H1 (cell line): ENCODE measurements around the gene TRAIP. TPM values are rescaled to one million over a fixed set of nuclear protein-coding genes. Genes with fewer than 3 reads are reported as not detected.

Source experiments
- CTCF ChIA-PET: fragments of 300-600 bp; sonication (Branson Sonifier 250); formaldehyde crosslinking; loops from one replicate; lab custom pipeline; 2021; ENCODE audit not compliant: partially characterized antibody; lab: Charles Lee
- POLR2A ChIA-PET: fragments of 300-600 bp; sonication (Branson Sonifier 250); formaldehyde crosslinking; loops from one replicate; lab custom pipeline; 2021; ENCODE audit warnings: inconsistent platforms; ENCODE audit not compliant: partially characterized antibody; lab: Charles Lee
- DNase-seq, 2 experiments: peaks; one replicate each; pipeline versions ENCODE4 v3.0.0 to v3.0.0-alpha.2; 2010 to 2022; ENCODE audit warnings: low spot score in 2 of 2, low read depth in 1 of 2, mixed read lengths in 1 of 2
- FAIRE-seq: peaks from 2 replicates; lab custom pipeline; 2011; peaks lifted over from hg19 to GRCh38; lab: Jason Lieb, UNC
- H2AFZ ChIP-seq: 2 replicates; pipeline ENCODE4 v1.8.1; 2012; ENCODE audit warnings: low read length, inconsistent platforms
- H2AK5ac ChIP-seq: 2 replicates; pipeline ENCODE4 v1.6.1; 2013; ENCODE audit warnings: low read depth, low read length
- H2BK120ac ChIP-seq: replicated peaks from 2 replicates; pipeline ENCODE3; 2013; ENCODE audit warnings: low read depth, low read length, inconsistent platforms
- H2BK12ac ChIP-seq: 2 replicates; pipeline ENCODE4 v1.6.1; 2013; ENCODE audit warnings: low read depth, low read length
- H2BK15ac ChIP-seq: 2 replicates; pipeline ENCODE4 v1.6.1; 2013; ENCODE audit warnings: low read length
- H2BK20ac ChIP-seq: 2 replicates; pipeline ENCODE4 v1.6.1; 2013; ENCODE audit warnings: low read length
- H2BK5ac ChIP-seq: 2 replicates; pipeline ENCODE4 v1.6.1; 2013; ENCODE audit warnings: low read depth, low read length
- H3K14ac ChIP-seq: 2 replicates; pipeline ENCODE4 v1.6.1; 2013; ENCODE audit warnings: inconsistent platforms; ENCODE audit not compliant: insufficient read length
- H3K18ac ChIP-seq: 2 replicates; pipeline ENCODE4 v1.6.1; 2013; ENCODE audit warnings: low read length; ENCODE audit errors: extremely low read depth
- H3K23ac ChIP-seq: 2 replicates; pipeline ENCODE4 v1.6.1; 2013; ENCODE audit warnings: inconsistent platforms; ENCODE audit not compliant: insufficient read length
- H3K23me2 ChIP-seq: 2 replicates; pipeline ENCODE4 v1.6.1; 2013; ENCODE audit warnings: low read depth, low read length
- H3K27ac ChIP-seq: 2 replicates; pipeline ENCODE4 v1.6.1; 2011; ENCODE audit warnings: low read depth, low read length, inconsistent platforms
- H3K27me3 ChIP-seq, 4 experiments: replicated peaks in 1 of 4; 1 replicate in 1 of 4; 2 replicates in 3 of 4; pipeline versions ENCODE4 v1.6.1 to v1.8.1; 2011 to 2013; ENCODE audit warnings: low read length in 3 of 4, mild to moderate bottlenecking in 3 of 4, inconsistent platforms in 2 of 4, mixed read lengths in 2 of 4, moderate library complexity in 1 of 4; ENCODE audit not compliant: control insufficient read depth in 3 of 4, insufficient read depth in 3 of 4; ENCODE audit errors: extremely low read depth in 1 of 4
- H3K36me3 ChIP-seq, 4 experiments: 2 replicates each; pipeline versions ENCODE4 v1.6.1 to v1.8.1; 2011 to 2013; ENCODE audit warnings: mild to moderate bottlenecking in 4 of 4, low read length in 3 of 4, moderate library complexity in 2 of 4, control low read depth in 1 of 4, inconsistent platforms in 1 of 4; ENCODE audit not compliant: insufficient read depth in 4 of 4, control insufficient read depth in 2 of 4
- H3K4ac ChIP-seq: replicated peaks from 2 replicates; pipeline ENCODE3; 2013; ENCODE audit warnings: low read length, low read depth, mixed read lengths, inconsistent platforms; ENCODE audit not compliant: insufficient read length
- H3K4me1 ChIP-seq, 4 experiments: replicated peaks in 1 of 4; 1 replicate in 1 of 4; 2 replicates in 3 of 4; pipeline versions ENCODE4 v1.6.1 to v1.8.1; 2011 to 2013; ENCODE audit warnings: low read length in 3 of 4, inconsistent platforms in 2 of 4, mixed read lengths in 1 of 4; ENCODE audit not compliant: insufficient read depth in 4 of 4, control insufficient read depth in 3 of 4
- H3K4me2 ChIP-seq, 2 experiments: 2 replicates each; pipeline versions ENCODE4 v1.6.1 to v1.8.1; 2011 to 2013; ENCODE audit warnings: low read depth in 2 of 2, low read length in 2 of 2, control low read depth in 1 of 2, inconsistent platforms in 1 of 2, mild to moderate bottlenecking in 1 of 2; ENCODE audit not compliant: insufficient read depth in 1 of 2
- H3K4me3 ChIP-seq, 4 experiments: fragments of 200-600, 300-600 bp in 1 of 4; sonication (generic), shearing (Covaris generic), sonication (Bioruptor Twin) in 1 of 4; 2 replicates each; pipeline versions ENCODE4 v1.5.1 to v1.8.1; 2011 to 2016; ENCODE audit warnings: low read length in 4 of 4, low read depth in 3 of 4, control low read depth in 2 of 4, inconsistent platforms in 2 of 4, mild to moderate bottlenecking in 2 of 4, mixed read lengths in 1 of 4, moderate library complexity in 1 of 4; ENCODE audit not compliant: insufficient read depth in 2 of 4; ENCODE audit errors: extremely low read depth in 1 of 4
- H3K56ac ChIP-seq: replicated peaks from 2 replicates; pipeline ENCODE3; 2013; ENCODE audit warnings: low read depth, mild to moderate bottlenecking, mixed read lengths, low read length, inconsistent platforms; ENCODE audit not compliant: insufficient read length
- H3K79me1 ChIP-seq: 2 replicates; pipeline ENCODE4 v1.6.1; 2013; ENCODE audit warnings: low read depth, low read length, control low read depth
- H3K79me2 ChIP-seq, 2 experiments: 2 replicates each; pipeline versions ENCODE4 v1.6.1 to v1.8.1; 2012 to 2013; ENCODE audit warnings: low read length in 2 of 2, mild to moderate bottlenecking in 2 of 2, inconsistent platforms in 1 of 2; ENCODE audit not compliant: insufficient read depth in 2 of 2, control insufficient read depth in 1 of 2
- H3K9ac ChIP-seq, 4 experiments: replicated peaks in 1 of 4; 1 replicate in 1 of 4; 2 replicates in 3 of 4; pipeline versions ENCODE4 v1.6.1 to v1.8.1; 2011 to 2013; ENCODE audit warnings: low read depth in 3 of 4, low read length in 3 of 4, control low read depth in 2 of 4, mild to moderate bottlenecking in 2 of 4, moderate library complexity in 2 of 4, inconsistent platforms in 1 of 4; ENCODE audit errors: extremely low read depth in 1 of 4
- H3K9me3 ChIP-seq, 2 experiments: 2 replicates each; pipeline versions ENCODE4 v1.6.1 to v1.8.1; 2012 to 2013; ENCODE audit warnings: mild to moderate bottlenecking in 2 of 2, moderate library complexity in 2 of 2, control low read depth in 1 of 2, inconsistent platforms in 1 of 2, low read depth in 1 of 2, low read length in 1 of 2, mixed read lengths in 1 of 2; ENCODE audit not compliant: insufficient read depth in 2 of 2
- H4K20me1 ChIP-seq, 2 experiments: replicated peaks in 1 of 2; 2 replicates each; pipeline versions ENCODE3 to v1.8.1; 2011 to 2013; ENCODE audit warnings: inconsistent platforms in 2 of 2, low read length in 2 of 2, mild to moderate bottlenecking in 1 of 2; ENCODE audit not compliant: insufficient read depth in 2 of 2, control insufficient read depth in 1 of 2
- H4K5ac ChIP-seq: 2 replicates; pipeline ENCODE4 v1.6.1; 2013; ENCODE audit warnings: low read length, low read depth, mixed read lengths, inconsistent platforms; ENCODE audit not compliant: insufficient read length
- H4K8ac ChIP-seq: 2 replicates; pipeline ENCODE4 v1.8.0; 2013; ENCODE audit warnings: mild to moderate bottlenecking, moderate library complexity, low read length, inconsistent platforms; ENCODE audit not compliant: insufficient read depth; ENCODE audit errors: extremely low read depth
- H4K91ac ChIP-seq: replicated peaks from 2 replicates; pipeline ENCODE3; 2013; ENCODE audit warnings: low read length, mixed read lengths, inconsistent platforms; ENCODE audit not compliant: insufficient read length
- CBX8 ChIP-seq: fragments of 300-800, 300-1000 bp; sonication (generic); IDR thresholded peaks from 2 replicates; pipeline ENCODE4 v1.7.1; 2016; ENCODE audit warnings: low read depth, low read length, borderline replicate concordance
- RAD21 ChIP-seq, 2 experiments: IDR thresholded peaks in 1 of 2; conservative IDR thresholded peaks in 1 of 2; 2 replicates each; pipeline ENCODE4 v1.6.1; 2011; ENCODE audit warnings: low read depth in 2 of 2, low read length in 2 of 2, improper control_type of control experiment in 1 of 2, inconsistent platforms in 1 of 2, mild to moderate bottlenecking in 1 of 2, moderate library complexity in 1 of 2
- RFX5 ChIP-seq: IDR thresholded peaks from 2 replicates; pipeline ENCODE4 v1.6.1; 2011; ENCODE audit warnings: low read depth, low read length, improper control_type of control experiment, borderline replicate concordance
- WGBS, 2 experiments: shearing (Covaris generic) in 1 of 2; methylation state at CpG; one replicate each; pipeline versions ENCODE4 v1.1.6 to v1.1.7; 2013 to 2015; ENCODE audit warnings: low lambda C conversion rate in 2 of 2, mixed read lengths in 2 of 2, inconsistent platforms in 1 of 2, low coverage in 1 of 2, missing lambda C conversion rate in 1 of 2; ENCODE audit not compliant: insufficient replicate concordance in 2 of 2, insufficient coverage in 1 of 2, insufficient read length in 1 of 2; ENCODE audit errors: extremely low coverage in 1 of 2, missing lambda C conversion rate in 1 of 2; 5-methylcytosine and 5-hydroxymethylcytosine counted together
- polyA plus RNA-seq, 7 experiments: library from polyadenylated mRNA; depleted of rRNA in 3 of 7; stranded (reverse) in 5 of 7; unstranded in 2 of 7; fragments of >200 nt in 5 of 7; fragments of 200-250 nt in 2 of 7; gene quantifications; 1 replicate in 5 of 7; 2 replicates in 1 of 7; 4 replicates in 1 of 7; pipeline versions ENCODE4 v1.2.1 to v1.2.3, GENCODE V29; 2011 to 2013; ENCODE audit warnings: missing spikeins in 2 of 7, mixed read lengths in 2 of 7
- total RNA-seq: library from RNA; stranded (reverse); fragmentation: NEBNext Ultra II Directional; extraction: Animal tissue kit (Norgen Biotek cat#: 25700); gene quantifications from 2 replicates; pipeline ENCODE4 v1.2.1, GENCODE V29; 2021

The TRAIP gene
- total and polyA plus RNA-seq, 2 of the 8 experiments (the other 6 are each of a cell fraction or from before 2014, with no cell fraction given) = 27.7 to 28.1 TPM

GRCh38 chr3:49876567-49876966, 20.2 kb upstream of the TRAIP start:
- Histone ChIP-seq H3K9ac (no peak overlapping the region), H2BK20ac (no peak overlapping the region), H2AFZ (no peak overlapping the region)
- no peak for TF ChIP-seq RAD21 (IDR thresholded peaks at IDR 0.05 in 1 of 2, conservative IDR thresholded peaks at IDR 0.05 in 1 of 2; ENCODE audit: low read depth in 2 of 2, low read length in 2 of 2)
- no peak for TF ChIP-seq CBX8
- TF ChIP-seq RFX5 = no peak
- TF ChIP-seq, all 59 proteins: peak for 0
- POLR2A ChIA-PET = interaction anchor here (16.1 kb wide), 1 partner anchor 9 kb away, joined by 149 read pairs; the partner anchor contains the start of gene CAMKV
- Histone ChIP-seq H4K20me1 (no peaks in the 10 kb centered on the region), H2BK15ac (no peak overlapping the region), H3K27me3 (no peaks in the 10 kb centered on the region; a peak in 1 of 7 replicates), H3K4me1 (peaks cover 10 to 14% (median 11%) of the 10 kb centered on the region in 4 experiments), H4K5ac (no peak overlapping the region), H4K91ac (no peak overlapping the region), H3K23me2 (no peaks in the 10 kb centered on the region), H4K8ac (no peak overlapping the region; the same call in 1 of the 2 replicates), H3K14ac (no peak overlapping the region), H3K27ac (no peak overlapping the region), H2BK5ac (no peak overlapping the region), H3K79me1 (no peaks in the 10 kb centered on the region), H3K56ac (no peak overlapping the region), H2BK12ac (no peak overlapping the region), H2BK120ac (no peak overlapping the region), H3K36me3 (no peaks in the 10 kb centered on the region), H3K23ac (no peak overlapping the region), H2AK5ac (no peak overlapping the region), H3K4ac (no peak overlapping the region), H3K79me2 (no peaks in the 10 kb centered on the region), H3K4me3 (no peak overlapping the region), H3K9me3 (no peaks in the 10 kb centered on the region), H3K18ac (no peak overlapping the region), H3K4me2 (no peak overlapping the region)
- CTCF ChIA-PET = interaction anchor here (1.1 to 10.1 kb wide), 5 partner anchors 7 to 38 kb away, joined by 6 to 89 read pairs (median 8); partner anchors contain the start of gene CAMKV
- no peak for DNase-seq
- 88% methylated on average over 5 of the region's 5 CpGs; no CpG with 5 or more reads in 1 of the 2 experiments for WGBS, 2 experiments
- FAIRE-seq = no peak
